ENCODE results near the gene OR6C74.

Gene OR6C74

DNA sequence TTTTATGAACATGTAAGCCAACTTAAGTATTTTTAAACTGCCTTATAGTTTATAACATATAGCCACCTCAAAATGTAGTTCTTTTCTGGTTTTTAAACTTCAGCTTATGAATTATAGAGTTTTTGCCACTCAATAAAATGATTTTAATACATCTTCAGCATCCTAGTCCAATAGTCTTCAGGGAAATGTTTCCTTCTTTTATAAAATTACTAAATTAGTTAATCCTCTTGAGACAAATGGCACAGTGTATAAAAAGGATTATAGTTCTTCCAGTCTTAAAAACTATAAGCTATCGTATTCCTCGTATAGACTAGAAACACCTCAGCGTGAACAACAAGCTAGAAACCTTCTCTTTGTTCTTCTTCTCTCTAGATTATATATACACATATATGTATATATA, at the start of gene OR6C74:
Gene OR6C74 (plus strand): TSS at position 301 of the 400 bp plus-strand sequence. CDS start 2,679 bp downstream, outside the sequence.
- DNase-seq, result no peak

DNA sequence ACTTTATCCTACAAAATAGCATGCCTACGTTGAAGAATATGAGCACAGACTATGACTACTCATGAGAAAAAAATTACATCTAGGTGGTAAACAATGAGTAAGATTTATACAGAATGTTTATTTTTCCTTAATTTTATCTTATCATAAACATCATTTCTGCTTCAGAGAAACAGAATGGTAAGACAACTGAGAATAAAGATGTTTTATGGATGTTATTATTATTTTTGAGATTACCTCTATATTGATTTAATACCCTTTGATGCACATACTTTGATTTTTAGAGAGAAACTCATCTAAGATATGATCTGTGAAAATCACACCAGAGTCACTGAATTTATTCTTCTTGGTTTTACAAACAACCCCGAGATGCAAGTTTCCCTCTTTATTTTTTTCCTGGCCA, 23.7 kb upstream of the OR6C74 start, which contains the start of gene OR10A7:
Gene OR10A7 (plus strand): TSS at position 301 of the 400 bp plus-strand sequence. CDS start 0 bp downstream, at position 301.
- DNase-seq, result no peak

DNA sequence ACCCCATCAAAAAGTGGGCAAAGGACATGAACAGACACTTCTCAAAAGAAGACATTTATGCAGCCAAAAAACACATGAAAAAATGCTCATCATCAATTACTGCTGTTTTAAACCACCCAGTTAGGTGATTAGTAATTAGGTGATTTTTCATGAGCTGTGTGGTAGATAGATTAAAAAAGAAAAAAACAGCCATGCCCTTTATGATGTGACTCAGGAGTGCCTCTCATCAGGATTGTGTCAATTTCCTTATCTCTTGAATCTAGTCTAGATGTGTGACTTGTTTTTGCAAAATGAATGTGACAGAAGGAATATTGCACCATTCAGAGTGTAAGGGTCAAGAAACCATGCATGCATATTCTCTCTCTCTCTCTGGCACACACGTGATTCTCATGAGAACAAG, 17.9 kb upstream of the OR6C74 start:
- DNase-seq, result no peak

DNA sequence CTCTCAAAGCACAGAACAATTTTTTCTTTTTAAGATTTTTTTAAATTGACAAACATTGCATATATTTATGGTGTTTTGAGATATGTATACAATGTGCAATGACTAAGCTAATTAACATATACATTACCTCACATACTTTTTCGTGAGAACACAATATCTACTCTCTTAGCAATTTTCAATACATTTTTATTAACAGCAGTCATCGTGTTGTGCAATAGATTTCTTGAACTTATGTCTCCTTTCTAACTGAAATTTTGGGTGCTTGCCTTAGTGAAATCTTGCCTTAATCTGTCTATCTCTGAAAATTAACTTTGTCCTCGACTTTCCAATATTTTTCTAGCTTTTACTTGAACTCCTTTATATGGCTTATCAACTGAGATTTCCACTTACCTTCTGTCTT, 16.8 kb upstream of the OR6C74 start:
- no peak for DNase-seq

DNA sequence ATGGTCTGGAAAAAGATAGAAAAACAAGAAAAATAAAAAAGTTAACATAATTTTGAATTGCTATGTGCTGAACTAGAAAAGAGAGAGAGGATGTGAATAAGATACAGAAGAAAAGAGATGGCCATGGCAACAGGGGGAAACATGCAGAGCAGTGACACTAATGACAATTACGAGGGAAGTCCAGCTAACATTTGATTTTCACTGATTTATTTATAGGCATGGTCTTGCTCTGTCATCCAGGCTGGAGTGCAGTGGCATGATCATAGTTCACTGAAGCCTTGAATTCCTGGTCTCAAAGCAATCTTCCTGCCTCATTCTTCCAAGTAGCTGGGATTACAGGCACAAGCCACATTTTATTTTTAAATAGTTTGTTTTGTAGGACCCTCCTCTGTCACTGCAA, 1.8 kb downstream of the OR6C74 start:
- no peak for DNase-seq

DNA sequence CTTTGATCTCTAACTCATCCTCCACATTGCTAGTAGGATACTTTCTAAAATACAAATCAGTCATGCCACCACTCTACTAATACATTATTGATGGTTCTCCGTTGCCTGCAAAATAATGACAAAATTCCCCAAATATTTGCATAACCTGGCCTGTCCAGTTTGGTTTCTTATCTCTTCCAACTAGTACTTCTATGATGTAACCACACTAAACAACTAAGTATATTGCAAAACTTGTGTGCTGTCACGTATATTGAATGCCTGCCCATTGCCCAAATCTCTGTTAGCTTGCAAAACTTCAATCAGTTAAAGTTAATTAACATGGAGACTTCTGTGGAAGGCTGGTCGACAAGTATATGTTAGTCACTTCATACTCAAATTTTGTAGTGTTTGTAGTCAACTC, 6.5 kb downstream of the OR6C74 start:
- DNase-seq, result no peak

DNA sequence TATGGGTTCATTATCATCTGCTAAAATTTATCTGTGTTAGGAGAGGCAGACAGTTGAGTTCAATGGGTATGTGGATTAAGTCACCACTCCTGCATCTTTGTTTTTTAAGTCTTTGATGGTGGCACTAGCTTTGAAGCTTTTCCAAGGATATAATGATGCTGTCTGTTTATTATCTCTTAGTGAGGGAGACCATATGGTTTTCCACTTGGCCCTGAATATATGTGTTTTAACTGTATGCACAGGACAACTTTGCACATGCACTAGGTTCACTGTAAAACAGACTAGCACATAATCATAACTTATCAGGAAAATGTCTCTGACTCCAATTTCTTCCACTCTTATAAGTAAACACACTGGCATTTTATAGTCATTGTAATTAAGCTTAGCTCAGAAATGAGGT, 8.9 kb downstream of the OR6C74 start:
- no peak for DNase-seq

DNA sequence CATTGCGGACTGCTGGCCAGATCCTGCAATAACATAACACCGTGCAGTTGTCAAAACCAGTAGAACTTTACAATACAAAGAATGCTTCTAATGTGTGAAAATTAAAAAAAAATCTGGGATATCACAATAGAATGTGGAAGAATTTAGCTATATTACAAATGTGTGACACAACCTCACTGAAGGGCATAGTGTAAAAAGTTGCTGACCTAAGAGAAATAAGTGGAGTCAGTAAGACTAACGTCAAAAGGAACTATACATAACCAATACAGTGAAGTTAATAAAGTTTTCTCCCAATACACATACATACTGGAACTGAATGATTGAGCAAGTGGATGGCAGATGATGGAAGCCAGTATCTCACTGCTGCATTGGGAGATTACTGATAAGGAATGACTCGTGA, 12.4 kb downstream of the OR6C74 start:
- no peak for DNase-seq

DNA sequence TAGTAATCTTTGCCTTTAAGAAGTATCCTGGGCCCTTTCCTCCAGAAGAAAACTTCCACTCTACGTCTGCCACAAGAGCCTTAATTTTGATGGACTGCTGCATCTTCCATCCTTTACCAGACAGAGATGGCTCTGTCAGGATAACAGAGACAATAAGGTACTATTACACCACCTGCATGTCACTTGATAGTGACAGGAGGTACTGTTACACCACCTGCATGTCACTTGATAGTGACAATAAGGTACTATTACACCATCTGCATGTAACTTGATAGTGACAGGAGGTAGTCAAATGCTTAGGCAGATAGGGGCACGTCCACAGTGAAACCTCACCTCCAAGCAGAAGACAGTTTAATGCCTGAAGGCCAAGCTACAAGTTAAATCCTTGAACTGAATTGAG, 13.9 kb downstream of the OR6C74 start:
- DNase-seq, result no peak

DNA sequence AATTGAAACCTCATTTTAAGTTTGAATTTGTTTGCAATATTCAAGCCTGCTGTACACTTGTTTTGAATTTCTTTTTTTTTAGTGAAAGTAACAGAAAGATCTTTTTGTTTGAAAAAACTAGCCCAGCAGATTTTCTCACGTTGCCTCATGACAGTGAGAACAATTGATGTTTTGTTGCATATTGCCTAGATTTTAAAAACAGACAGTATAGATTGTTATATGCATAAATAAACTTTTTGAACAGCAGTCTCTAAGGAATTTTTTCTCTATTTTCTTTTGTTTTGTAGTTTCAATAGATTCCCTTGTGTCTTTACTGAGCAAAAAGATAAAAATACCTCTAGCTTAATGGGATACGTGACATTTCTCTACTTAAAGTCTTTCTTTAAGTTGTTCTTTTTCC, 36.6 kb downstream of the OR6C74 start:
- no peak for DNase-seq

DNA sequence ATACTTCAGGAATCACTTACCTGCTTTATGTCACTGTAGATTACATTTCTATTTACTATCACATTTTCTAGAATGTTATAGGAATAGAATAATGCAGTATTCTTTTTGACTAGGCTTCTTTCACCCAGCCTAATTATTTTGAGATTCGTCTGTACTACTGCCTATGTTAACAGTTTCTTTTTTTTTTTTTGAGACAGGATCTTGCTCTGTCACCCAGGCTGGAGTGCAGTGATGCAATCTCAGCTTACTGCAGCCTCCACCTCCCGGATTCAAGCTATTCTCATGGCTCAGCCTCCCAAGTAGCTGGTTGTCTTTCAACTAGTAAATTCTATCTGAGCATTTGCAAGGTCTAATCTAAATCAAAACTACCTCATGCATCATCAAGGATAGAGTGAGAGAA, 45.6 kb downstream of the OR6C74 start:
- no peak for DNase-seq
